ENCODE measurements around the gene AKAP13.

Gene AKAP13

GRCh38 chr15:85404176-85404917 lies 23.9 kb downstream of the AKAP13 start:
- no peak overlapping the region; the same call in 1 of the 2 replicates for H3K27ac ChIP-seq
- TF ChIP-seq CTCF (IDR thresholded peaks at IDR 0.05) = no peak
- no peak for TF ChIP-seq ZFX (IDR thresholded peaks at IDR 0.05; ENCODE audit: borderline replicate concordance)

- H3K27ac ChIP-seq = no peak overlapping the region; the same call in 1 of the 2 replicates
- TF ChIP-seq CTCF (IDR thresholded peaks at IDR 0.05) = no peak
- TF ChIP-seq ZFX (IDR thresholded peaks at IDR 0.05; ENCODE audit: borderline replicate concordance) = no peak
Measured at GRCh38 chr15:85404918-85405866, 24.8 kb downstream of the AKAP13 start.

- TF ChIP-seq ZFX (IDR thresholded peaks at IDR 0.05; ENCODE audit: borderline replicate concordance) (no peak), CTCF (IDR thresholded peaks at IDR 0.05) (no peak)
- no peak overlapping the region for H3K27ac ChIP-seq
Measured at GRCh38 chr15:85406916-85407315, 26.5 kb downstream of the AKAP13 start.

- H3K27ac ChIP-seq = no peak overlapping the region
- TF ChIP-seq ZFX (IDR thresholded peaks at IDR 0.05; ENCODE audit: borderline replicate concordance) (no peak), CTCF (IDR thresholded peaks at IDR 0.05) (no peak)
Measured at GRCh38 chr15:85407421-85408269, 27.2 kb downstream of the AKAP13 start.

- TF ChIP-seq CTCF (IDR thresholded peaks at IDR 0.05) (no peak), ZFX (IDR thresholded peaks at IDR 0.05; ENCODE audit: borderline replicate concordance) (no peak)
Measured at GRCh38 chr15:85408270-85408746, 27.9 kb downstream of the AKAP13 start.

GRCh38 chr15:85412066-85412465 lies 31.7 kb downstream of the AKAP13 start:
- H3K27ac ChIP-seq = no peak overlapping the region
- no peak for TF ChIP-seq CTCF (IDR thresholded peaks at IDR 0.05)
- no peak for TF ChIP-seq ZFX (IDR thresholded peaks at IDR 0.05; ENCODE audit: borderline replicate concordance)

More at GRCh38 chr15:85408270-85408746, 27.9 kb downstream of the AKAP13 start:
- no peak overlapping the region for H3K27ac ChIP-seq

All from 22Rv1 (cell line).